ENCODE measurements around the gene MYDGF.

MYDGF gene

GRCh38 chr19:4654437-4655361 lies 15.4 kb downstream of the MYDGF start:
- no peak overlapping the region for H3K4me3 ChIP-seq (ENCODE audit: low read depth, low read length)
- H3K27ac ChIP-seq (ENCODE audit: low read depth, low read length): no peak overlapping the region
- H3K36me3 ChIP-seq (ENCODE audit: control insufficient read depth, insufficient read depth, low read length): peaks cover 38% of the 10 kb centered on the region
- no peak overlapping the region for H3K9ac ChIP-seq (ENCODE audit: low read length)
- no peaks in the 10 kb centered on the region; the same call in 1 of the 2 replicates for H3K9me3 ChIP-seq (ENCODE audit: control insufficient read depth, insufficient read depth, low read depth, low read length)
- H3K4me1 ChIP-seq (ENCODE audit: control insufficient read depth, insufficient read depth, low read length): no peaks in the 10 kb centered on the region
- no peaks in the 10 kb centered on the region for H3K27me3 ChIP-seq (ENCODE audit: control insufficient read depth, insufficient read depth, low read length)

GRCh38 chr19:4653793-4654436 lies 16.2 kb downstream of the MYDGF start:
- H3K36me3 ChIP-seq (ENCODE audit: control insufficient read depth, insufficient read depth, low read length): peaks cover 33% of the 10 kb centered on the region
- no peak overlapping the region for H3K4me3 ChIP-seq (ENCODE audit: low read depth, low read length)
- H3K27me3 ChIP-seq (ENCODE audit: control insufficient read depth, insufficient read depth, low read length): no peaks in the 10 kb centered on the region
- H3K27ac ChIP-seq (ENCODE audit: low read depth, low read length): no peak overlapping the region
- no peaks in the 10 kb centered on the region; the same call in 1 of the 2 replicates for H3K9me3 ChIP-seq (ENCODE audit: control insufficient read depth, insufficient read depth, low read depth, low read length)
- no peaks in the 10 kb centered on the region for H3K4me1 ChIP-seq (ENCODE audit: control insufficient read depth, insufficient read depth, low read length)
- H3K9ac ChIP-seq (ENCODE audit: low read length): no peak overlapping the region

GRCh38 chr19:4652075-4652474 lies 18.1 kb downstream of the MYDGF start:
- no peaks in the 10 kb centered on the region for H3K9me3 ChIP-seq (ENCODE audit: control insufficient read depth, insufficient read depth, low read depth, low read length)
- peaks cover 16% of the 10 kb centered on the region; the same call in 1 of the 2 replicates for H3K36me3 ChIP-seq (ENCODE audit: control insufficient read depth, insufficient read depth, low read length)
- no peak overlapping the region for H3K4me3 ChIP-seq (ENCODE audit: low read depth, low read length)
- no peak overlapping the region for H3K27ac ChIP-seq (ENCODE audit: low read depth, low read length)
- no peak overlapping the region for H3K9ac ChIP-seq (ENCODE audit: low read length)
- H3K4me1 ChIP-seq (ENCODE audit: control insufficient read depth, insufficient read depth, low read length): no peaks in the 10 kb centered on the region; the same call in 1 of the 2 replicates
- no peaks in the 10 kb centered on the region for H3K27me3 ChIP-seq (ENCODE audit: control insufficient read depth, insufficient read depth, low read length)

GRCh38 chr19:4650159-4650558 lies 20.0 kb downstream of the MYDGF start:
- H3K9ac ChIP-seq (ENCODE audit: low read length): no peak overlapping the region
- no peaks in the 10 kb centered on the region for H3K9me3 ChIP-seq (ENCODE audit: control insufficient read depth, insufficient read depth, low read depth, low read length)
- H3K36me3 ChIP-seq (ENCODE audit: control insufficient read depth, insufficient read depth, low read length): peaks cover 5% of the 10 kb centered on the region; the same call in 1 of the 2 replicates
- H3K4me1 ChIP-seq (ENCODE audit: control insufficient read depth, insufficient read depth, low read length): no peaks in the 10 kb centered on the region; the same call in 1 of the 2 replicates
- H3K27me3 ChIP-seq (ENCODE audit: control insufficient read depth, insufficient read depth, low read length): no peaks in the 10 kb centered on the region
- H3K4me3 ChIP-seq (ENCODE audit: low read depth, low read length): no peak overlapping the region
- no peak overlapping the region for H3K27ac ChIP-seq (ENCODE audit: low read depth, low read length)

- no peaks in the 10 kb centered on the region for H3K9me3 ChIP-seq (ENCODE audit: control insufficient read depth, insufficient read depth, low read depth, low read length)
- no peak overlapping the region for H3K9ac ChIP-seq (ENCODE audit: low read length)
- H3K27ac ChIP-seq (ENCODE audit: low read depth, low read length): no peak overlapping the region
- H3K27me3 ChIP-seq (ENCODE audit: control insufficient read depth, insufficient read depth, low read length): no peaks in the 10 kb centered on the region
- H3K4me1 ChIP-seq (ENCODE audit: control insufficient read depth, insufficient read depth, low read length): no peaks in the 10 kb centered on the region; the same call in 1 of the 2 replicates
- peaks cover 2% of the 10 kb centered on the region; the same call in 1 of the 2 replicates for H3K36me3 ChIP-seq (ENCODE audit: control insufficient read depth, insufficient read depth, low read length)
- no peak overlapping the region for H3K4me3 ChIP-seq (ENCODE audit: low read depth, low read length)
Observed at GRCh38 chr19:4649392-4650047, 20.6 kb downstream of the MYDGF start.

- H3K4me3 ChIP-seq (ENCODE audit: low read depth, low read length): no peak overlapping the region
- no peaks in the 10 kb centered on the region for H3K9me3 ChIP-seq (ENCODE audit: control insufficient read depth, insufficient read depth, low read depth, low read length)
- no peaks in the 10 kb centered on the region; the same call in 1 of the 2 replicates for H3K4me1 ChIP-seq (ENCODE audit: control insufficient read depth, insufficient read depth, low read length)
- no peaks in the 10 kb centered on the region for H3K27me3 ChIP-seq (ENCODE audit: control insufficient read depth, insufficient read depth, low read length)
- no peak overlapping the region for H3K9ac ChIP-seq (ENCODE audit: low read length)
- no peak overlapping the region for H3K27ac ChIP-seq (ENCODE audit: low read depth, low read length)
- no peaks in the 10 kb centered on the region for H3K36me3 ChIP-seq (ENCODE audit: control insufficient read depth, insufficient read depth, low read length)
Observed at GRCh38 chr19:4647676-4648644, 22.2 kb downstream of the MYDGF start.

GRCh38 chr19:4645718-4646117 lies 24.4 kb downstream of the MYDGF start:
- Histone ChIP-seq H3K9me3 (ENCODE audit: control insufficient read depth, insufficient read depth, low read depth, low read length) (no peaks in the 10 kb centered on the region), H3K27ac (ENCODE audit: low read depth, low read length) (no peak overlapping the region), H3K9ac (ENCODE audit: low read length) (no peak overlapping the region), H3K4me3 (ENCODE audit: low read depth, low read length) (no peak overlapping the region), H3K4me1 (ENCODE audit: control insufficient read depth, insufficient read depth, low read length) (no peaks in the 10 kb centered on the region; the same call in 1 of the 2 replicates), H3K27me3 (ENCODE audit: control insufficient read depth, insufficient read depth, low read length) (no peaks in the 10 kb centered on the region), H3K36me3 (ENCODE audit: control insufficient read depth, insufficient read depth, low read length) (no peaks in the 10 kb centered on the region)

GRCh38 chr19:4642625-4643024 lies 27.5 kb downstream of the MYDGF start:
- no peaks in the 10 kb centered on the region for H3K27me3 ChIP-seq (ENCODE audit: control insufficient read depth, insufficient read depth, low read length)
- no peaks in the 10 kb centered on the region for H3K36me3 ChIP-seq (ENCODE audit: control insufficient read depth, insufficient read depth, low read length)
- no peak overlapping the region for H3K27ac ChIP-seq (ENCODE audit: low read depth, low read length)
- no peak overlapping the region for H3K4me3 ChIP-seq (ENCODE audit: low read depth, low read length)
- H3K9ac ChIP-seq (ENCODE audit: low read length): no peak overlapping the region
- H3K9me3 ChIP-seq (ENCODE audit: control insufficient read depth, insufficient read depth, low read depth, low read length): no peaks in the 10 kb centered on the region
- H3K4me1 ChIP-seq (ENCODE audit: control insufficient read depth, insufficient read depth, low read length): peaks cover 15% of the 10 kb centered on the region

- H3K27ac ChIP-seq (ENCODE audit: low read depth, low read length): no peak overlapping the region
- peaks cover 20% of the 10 kb centered on the region for H3K4me1 ChIP-seq (ENCODE audit: control insufficient read depth, insufficient read depth, low read length)
- no peak overlapping the region for H3K4me3 ChIP-seq (ENCODE audit: low read depth, low read length)
- no peak overlapping the region for H3K9ac ChIP-seq (ENCODE audit: low read length)
- peaks cover 11% of the 10 kb centered on the region for H3K27me3 ChIP-seq (ENCODE audit: control insufficient read depth, insufficient read depth, low read length)
- H3K9me3 ChIP-seq (ENCODE audit: control insufficient read depth, insufficient read depth, low read depth, low read length): no peaks in the 10 kb centered on the region
- no peaks in the 10 kb centered on the region for H3K36me3 ChIP-seq (ENCODE audit: control insufficient read depth, insufficient read depth, low read length)
Observed at GRCh38 chr19:4641132-4641531, 29.0 kb downstream of the MYDGF start.

Measured in HUES6 (cell line).